NCI-H1436 treated with DMSO at 0.1 percent for 48 hours (cell line): ENCODE data around the gene HDLBP.

ENCODE experiments used
- DNase-seq: peaks from one replicate; lab custom pipeline; 2025; lab: John Stamatoyannopoulos, UW

HDLBP gene

DNA sequence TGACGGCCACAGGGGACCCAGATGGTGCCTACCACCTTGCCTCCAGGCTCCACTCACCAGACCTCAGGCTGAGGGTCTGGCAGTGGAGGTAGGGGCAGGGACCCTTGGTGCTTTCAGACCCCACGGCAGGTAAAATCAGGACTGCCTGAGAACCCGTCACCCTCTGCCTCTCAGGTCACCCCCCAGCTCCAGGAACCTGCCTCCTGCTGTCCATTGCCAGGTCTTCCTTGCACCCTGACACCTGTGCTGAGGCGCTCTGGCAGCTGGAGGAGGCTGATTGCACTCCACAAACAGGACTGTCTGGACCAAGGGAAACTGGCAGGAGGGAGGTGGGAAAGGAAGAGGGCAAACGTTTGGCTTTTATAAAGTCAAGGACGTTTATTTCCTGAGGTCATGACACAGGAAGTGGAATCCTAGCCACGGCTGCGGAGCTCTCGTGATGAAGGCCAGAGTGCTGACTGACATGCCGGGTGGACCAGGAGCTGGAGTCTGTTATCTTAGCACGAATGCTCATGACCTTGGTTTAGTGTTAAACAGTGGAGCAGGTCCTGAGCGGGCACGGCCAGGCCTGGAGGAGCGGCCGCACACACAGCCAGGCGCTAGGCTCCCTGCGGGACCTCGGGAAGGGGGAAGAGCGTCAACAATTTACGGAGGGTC lies 86.5 kb downstream of the HDLBP start:
- no peak for DNase-seq

DNA sequence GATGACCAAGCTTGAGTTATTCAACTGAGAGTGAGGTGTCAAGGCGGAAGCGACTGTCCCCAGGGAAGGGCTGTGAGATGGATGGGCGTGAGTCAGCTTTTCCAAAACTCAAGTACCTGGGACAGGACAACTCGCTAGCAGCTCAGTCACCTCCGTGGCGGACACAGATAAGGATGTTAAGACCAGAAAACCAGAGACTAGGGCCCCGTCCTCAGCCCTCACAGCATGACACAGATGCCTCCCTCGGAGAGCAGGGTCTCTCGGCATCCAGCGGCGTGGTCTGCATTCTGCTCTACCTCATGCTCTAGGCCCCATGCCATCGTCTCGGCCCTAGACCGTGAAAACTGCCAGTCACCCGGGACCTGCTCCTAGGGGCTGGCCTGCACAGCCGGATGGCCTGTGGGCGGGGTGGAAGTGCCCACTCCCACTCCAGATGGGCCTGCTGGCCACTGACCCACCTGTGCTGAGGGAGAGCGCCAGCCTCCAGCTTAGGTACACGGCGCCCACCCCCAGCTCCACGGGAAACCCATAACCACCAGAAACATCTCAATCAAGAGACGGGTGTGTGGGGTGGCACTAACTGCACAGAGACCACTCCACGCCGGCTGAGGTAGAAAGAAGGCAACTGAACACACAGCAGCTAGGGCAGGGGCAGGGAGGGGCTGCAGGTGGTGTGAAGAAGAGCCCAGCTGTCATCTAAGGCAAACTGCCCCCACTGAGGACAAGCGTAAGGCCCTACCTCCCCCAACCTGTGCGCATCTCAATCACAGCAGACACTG lies 87.2 kb downstream of the HDLBP start:
- DNase-seq, result no peak

DNA sequence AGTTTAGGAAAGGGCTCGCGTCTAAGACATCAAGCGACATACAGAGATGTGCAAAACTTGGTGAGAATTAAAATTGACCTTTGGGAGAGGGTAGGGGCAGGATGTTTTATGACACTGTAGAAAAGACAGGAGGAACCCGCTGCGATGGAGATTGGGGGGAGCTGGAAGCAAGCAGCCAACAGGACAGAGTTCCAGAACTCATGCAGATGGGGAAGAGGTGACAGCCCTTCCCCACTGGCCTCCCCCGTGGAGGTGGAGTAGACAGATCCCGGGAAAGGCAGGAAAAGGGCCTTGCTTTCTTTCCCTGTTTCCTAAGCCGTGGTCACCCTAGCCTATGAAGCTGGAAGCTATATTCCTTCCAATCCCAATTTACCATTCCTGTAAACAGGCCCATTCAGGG lies 87.9 kb downstream of the HDLBP start:
- DNase-seq, result no peak

DNA sequence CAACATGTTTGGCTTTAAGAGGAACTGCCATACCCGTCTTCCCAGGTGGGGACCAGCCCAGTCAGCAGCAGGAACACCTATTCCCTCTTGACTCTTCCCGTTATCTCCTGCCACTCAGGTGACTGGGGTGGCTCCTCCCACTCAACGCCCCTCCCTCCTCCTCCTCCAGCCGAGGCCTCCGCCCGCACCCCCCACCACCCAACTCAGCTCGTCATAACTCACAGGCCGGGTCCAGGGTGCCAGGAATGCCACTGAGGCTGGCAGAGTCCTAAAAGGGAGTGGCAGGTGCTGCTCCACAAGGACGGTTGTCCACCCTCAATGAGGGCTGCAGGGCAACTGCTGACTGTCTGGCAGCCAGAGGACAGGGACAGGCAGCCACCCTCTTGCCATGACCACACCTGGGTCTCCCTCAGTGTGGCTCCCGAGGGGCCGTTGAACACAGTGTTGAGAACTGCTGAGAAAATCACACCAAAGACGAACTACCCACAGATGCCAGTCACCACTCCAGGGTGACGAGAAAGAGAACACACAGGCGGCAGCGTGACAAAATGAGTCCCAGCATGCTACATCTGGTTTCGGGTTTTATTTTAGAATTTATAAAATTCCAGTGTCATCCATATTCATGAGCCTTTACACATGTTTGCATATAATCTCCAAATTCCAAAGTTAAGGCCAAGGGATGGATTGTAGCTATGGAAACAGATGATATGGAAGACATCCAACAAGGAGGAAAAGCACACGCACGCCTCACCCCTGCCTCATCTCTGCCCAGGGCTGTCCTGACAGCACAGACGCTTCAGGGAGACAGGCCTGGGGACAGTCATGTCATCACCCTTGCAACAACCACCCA lies 88.5 kb downstream of the HDLBP start:
- no peak for DNase-seq

DNA sequence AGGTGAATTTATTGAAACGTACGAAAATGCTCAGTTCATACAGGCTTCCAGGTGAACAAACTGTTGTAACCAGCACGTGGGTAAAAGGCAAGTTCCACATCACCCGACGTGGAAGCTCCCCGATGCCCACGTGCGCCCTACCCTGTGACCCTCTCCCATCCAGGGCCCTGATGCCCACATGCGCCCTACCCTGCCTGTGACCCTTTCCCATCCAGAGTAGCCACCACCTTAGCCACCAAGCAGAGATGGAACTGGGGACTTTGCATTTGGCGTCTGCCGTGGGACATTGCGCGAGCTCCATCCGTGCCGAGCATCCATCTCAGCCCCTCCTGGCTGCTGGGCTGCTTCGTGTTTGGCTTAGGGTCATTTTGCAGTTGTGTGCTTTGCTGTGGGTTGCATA lies 89.5 kb downstream of the HDLBP start:
- no peak for DNase-seq

DNA sequence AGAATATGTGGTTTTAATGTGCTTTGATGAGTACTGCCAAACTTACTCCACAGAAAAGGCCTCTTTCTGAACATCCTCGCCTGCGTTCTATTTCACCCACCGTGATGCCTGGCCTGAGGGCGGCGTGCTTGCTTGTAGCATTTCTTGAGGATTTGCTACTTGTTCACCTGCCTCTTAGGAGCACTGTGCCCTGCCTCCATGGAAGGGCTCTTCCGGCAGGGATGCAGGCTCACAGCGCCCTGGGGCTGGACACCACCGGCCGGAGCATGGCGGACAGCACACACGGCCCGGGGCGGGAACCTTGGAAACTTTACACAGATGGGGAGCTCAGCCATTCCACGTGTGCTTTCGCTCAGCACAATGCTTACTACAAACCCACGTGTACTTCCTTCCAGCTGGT lies 89.9 kb downstream of the HDLBP start:
- DNase-seq, result no peak

DNA sequence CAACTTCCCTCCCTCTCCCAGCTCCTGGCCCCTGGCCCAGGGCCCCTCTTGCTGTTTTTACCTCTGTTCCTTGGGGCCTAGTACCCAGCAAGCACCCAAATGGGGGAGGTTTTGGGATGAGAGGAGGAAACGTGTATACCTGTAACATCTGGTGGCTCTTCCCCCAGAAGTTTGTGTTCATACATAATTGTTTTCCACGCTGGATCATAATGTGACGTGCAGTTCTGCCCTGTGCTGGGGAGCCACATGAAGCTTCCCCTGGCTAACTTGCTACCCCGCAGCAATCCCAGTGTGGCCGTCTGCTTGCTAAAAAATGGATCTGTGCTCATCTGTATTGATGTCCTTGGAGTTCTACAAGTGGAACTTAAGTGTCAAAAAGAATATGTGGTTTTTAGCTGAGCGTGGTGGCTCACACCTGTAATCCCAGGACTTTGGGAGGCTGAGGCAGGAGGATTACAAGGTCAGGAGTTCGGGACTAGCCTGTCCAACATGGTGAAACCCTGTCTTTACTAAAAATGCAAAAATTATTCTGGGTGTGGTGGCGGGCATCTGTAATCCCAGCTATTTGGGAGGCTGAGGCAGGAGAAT lies 90.5 kb downstream of the HDLBP start:
- no peak for DNase-seq

DNA sequence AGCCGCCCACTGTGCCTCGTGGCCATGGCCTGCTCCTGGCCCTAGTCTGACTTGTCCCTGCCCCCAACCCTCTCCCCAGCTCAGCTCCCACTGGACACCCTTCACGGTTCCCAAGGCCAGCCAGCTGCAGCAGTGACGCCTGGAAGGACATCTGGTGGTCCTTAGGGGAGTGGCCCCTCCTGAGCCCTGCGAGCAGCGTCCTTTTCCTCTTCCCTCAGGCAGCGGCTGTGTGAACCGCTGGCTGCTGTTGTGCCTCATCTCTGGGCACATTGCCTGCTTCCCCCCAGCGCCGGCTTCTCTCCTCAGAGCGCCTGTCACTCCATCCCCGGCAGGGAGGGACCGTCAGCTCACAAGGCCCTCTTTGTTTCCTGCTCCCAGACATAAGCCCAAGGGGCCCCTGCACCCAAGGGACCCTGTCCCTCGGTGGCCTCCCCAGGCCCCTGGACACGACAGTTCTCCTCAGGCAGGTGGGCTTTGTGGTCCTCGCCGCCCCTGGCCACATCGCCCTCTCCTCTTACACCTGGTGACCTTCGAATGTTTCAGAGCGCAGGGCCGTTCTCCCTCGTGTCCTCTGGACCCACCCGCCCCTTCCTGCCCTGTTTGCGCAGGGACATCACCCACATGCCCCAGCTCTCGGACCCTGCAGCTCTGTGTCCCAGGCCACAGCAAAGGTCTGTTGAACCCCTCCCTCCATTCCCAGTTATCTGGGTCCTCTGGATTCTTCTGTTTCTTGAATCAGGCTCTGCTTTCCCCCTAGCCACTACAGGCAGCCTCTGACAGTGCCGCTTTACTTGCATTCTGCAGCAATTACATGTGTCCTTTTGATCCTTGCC lies 91.2 kb downstream of the HDLBP start:
- no peak for DNase-seq

DNA sequence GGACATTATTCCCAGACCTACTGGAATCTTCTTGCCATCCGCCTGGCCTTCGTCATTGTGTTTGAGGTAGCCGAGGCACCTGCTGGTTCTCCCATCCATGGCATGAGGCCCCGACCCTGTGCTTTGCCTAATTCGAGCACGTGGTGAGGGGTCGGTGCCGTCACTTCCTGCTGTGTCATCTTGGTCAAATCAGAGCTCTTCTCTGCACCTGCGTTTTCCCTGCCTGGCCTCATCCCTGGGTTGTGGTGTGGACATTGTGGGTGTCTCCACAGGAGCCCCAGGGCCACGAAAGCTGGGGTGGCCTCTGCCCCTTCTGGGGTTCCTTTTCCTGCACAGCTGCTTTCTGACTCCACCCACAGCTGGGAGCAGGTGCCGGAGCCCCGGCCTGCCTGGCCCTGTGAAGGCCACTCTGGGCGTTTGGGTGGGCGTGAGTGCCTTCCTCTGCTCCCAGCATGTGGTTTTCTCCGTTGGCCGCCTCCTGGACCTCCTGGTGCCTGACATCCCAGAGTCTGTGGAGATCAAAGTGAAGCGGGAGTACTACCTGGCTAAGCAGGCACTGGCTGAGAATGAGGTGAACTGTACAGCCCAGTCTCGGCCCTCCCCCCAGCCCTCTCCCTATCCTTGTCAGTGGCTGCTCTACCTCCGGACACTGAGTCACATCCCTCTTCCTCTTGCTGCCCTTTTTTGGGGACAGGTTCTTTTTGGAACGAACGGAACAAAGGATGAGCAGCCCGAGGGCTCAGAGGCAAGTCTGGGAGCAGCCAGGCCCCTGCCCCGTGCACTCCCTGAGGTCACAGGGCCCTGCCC lies 92.1 kb downstream of the HDLBP start:
- no peak for DNase-seq

DNA sequence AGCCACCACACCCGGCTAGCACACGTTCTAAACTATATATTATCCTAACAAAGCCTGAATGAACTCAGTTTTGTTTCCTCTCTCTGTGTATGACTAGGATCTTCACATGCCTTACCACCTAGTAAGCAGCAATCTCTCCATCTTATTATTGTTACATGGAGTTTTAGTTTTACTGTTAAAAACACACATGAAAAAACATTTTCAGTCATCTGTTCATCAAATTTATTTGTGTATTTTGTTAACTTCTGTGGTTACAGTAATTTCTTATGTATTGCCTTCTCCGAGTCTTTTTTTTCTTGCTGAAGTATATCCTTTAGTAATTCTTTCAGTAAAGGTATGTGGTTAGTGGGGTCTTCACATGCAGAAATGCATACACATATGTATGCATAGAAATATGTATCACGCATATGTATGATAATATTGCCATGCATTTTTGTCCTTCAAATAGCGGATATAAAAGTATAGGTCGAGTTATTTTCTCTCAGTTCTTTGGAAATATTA lies 95.6 kb downstream of the HDLBP start:
- no peak for DNase-seq

DNA sequence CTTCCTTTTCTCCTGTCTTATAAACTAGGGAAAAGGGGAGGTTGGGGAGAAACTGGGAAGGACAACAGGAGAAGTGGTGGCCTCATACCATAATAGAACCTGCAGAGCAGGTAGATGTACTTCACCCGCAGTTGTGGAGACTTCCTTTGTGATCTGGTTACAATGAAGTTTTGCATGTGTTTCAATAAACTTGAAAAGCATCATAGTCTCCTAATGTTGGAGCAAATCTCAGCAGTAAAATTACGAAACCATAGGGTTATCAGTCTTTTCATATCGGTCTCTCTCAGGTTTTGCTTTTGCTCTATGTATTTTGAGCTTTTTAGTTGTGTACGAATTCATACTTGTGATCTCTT lies 96.5 kb downstream of the HDLBP start:
- DNase-seq, result no peak

DNA sequence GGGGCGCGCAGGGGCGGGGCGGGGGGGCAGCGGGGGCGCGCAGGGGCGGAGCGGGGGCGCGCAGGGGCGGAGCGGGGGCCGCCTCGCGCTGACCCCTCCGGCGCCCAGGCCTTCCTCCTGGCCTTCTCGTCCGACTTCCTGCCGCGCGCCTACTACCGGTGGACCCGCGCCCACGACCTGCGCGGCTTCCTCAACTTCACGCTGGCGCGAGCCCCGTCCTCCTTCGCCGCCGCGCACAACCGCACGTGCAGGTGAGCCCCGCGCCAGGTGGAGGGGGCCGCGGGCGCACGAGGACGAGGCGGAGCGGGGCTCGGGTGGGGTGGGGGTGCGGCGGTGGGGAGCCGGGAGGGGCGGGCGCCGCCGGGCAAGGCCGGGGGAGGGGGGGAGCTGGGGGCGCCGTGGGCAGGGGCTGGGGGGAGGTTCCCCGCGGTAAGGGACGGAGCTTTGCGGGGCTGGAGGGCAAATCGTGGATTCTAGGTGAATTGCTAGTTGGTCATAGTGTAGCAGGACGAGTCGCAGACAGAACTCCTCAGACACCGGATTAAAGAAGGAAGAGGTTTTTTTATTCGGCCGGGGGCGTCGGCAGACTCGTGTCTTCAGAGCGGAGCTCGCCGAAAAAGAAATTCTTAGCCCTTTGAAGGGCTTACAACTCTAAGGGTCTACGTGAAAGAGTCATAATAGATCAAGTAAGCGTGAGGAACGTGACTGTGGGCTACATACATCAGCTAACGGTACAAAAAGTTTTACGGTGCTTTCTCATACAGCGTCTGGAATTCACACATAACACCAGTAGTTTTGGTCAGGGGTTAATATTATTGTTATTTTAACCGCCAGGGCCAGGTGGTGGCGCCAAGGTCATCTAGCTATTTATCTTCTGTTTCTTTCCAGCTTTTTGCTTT lies 97.1 kb downstream of the HDLBP start:
- no peak for DNase-seq

DNA sequence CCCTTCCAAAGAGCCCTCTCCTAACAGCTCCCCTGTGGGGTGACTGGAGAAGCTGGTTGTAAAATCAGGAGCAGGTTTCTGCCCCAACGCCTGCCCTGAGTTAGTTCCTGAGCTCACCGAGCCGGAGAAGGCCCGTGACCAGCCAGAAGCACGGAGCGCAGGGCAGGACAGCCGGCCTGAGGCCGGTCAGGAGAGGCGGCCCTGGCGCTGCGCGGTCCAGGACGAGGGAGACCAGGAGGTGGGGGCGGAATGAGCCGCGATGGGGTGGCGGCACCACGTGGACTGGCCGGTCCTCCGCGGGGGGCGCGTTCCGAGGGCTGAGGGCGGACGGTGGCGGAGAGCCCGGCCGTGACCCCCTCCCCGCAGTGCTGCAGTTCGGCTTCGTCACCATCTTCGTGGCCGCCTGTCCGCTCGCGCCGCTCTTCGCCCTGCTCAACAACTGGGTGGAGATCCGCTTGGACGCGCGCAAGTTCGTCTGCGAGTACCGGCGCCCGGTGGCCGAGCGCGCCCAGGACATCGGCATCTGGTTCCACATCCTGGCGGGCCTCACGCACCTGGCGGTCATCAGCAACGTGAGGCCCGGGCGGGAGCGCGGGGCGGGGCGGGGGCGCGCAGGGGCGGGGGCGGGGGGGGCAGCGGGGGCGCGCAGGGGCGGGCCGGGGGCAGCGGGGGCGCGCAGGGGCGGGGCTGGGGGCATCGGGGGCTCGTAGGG lies 98.0 kb downstream of the HDLBP start:
- DNase-seq, result no peak

DNA sequence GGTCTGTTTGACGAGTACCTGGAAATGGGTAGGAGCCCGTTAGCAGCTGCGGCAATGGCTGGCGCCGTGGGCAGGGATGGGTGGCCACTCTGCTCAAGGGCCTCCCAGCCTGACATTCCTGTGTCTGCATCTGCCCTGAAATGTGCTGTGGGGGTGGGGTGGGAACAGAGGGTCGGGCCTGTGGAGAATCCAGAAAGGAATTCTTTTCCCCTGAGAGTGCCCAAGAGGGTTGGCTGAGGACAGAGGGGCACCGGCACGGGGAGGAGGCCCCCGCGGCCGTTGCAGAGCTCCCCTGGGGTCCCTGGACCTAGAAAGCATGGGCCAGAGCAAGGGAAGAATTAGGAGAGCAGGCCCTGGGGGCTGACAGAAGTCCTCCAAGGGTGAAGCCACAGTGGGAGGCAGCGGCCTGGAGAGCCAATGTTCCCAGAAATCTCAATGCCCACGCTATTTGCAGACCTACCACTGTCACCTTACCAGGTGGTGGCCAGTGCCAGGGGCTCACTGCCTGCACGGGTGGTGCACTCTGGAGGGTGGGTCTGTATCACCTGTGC lies 99.2 kb downstream of the HDLBP start:
- DNase-seq, result no peak

DNA sequence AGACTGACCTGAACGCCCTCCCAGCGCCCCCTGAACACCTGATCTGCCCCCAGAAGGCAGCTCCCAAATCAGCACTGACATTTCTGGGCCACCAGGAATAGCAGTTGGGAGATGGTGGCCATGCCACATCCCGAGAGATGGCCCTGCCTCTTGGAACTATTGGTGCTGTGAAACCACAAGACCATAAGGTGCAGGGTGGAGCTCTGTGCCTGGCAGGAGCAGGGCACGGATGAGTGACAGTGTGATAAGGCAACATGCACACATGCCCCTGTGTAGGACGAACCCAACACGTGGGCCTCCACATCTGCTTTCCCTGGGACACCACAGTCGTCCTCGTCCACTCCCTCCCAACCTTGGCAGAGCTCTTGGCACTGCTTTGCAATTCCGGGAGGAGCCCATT lies 100.1 kb downstream of the HDLBP start:
- DNase-seq, result no peak

DNA sequence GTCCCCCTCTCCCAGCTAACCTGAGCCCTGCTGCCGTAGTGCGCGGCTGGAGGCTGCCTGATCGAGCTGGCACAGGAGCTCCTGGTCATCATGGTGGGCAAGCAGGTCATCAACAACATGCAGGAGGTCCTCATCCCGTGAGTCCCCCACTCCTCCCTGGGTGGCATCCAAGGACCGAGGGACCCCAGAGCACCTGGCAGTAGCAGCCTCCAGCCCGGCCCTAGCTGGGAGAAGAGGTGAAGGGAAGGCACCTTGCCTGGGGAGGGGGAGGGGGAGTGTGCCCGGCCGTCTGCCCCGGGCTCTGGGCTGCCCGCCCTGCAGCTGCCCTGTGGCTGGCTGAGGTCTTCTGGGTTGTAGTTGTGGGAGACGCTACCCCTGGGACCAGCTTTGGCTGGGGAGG lies 100.7 kb downstream of the HDLBP start:
- DNase-seq, result no peak

DNA sequence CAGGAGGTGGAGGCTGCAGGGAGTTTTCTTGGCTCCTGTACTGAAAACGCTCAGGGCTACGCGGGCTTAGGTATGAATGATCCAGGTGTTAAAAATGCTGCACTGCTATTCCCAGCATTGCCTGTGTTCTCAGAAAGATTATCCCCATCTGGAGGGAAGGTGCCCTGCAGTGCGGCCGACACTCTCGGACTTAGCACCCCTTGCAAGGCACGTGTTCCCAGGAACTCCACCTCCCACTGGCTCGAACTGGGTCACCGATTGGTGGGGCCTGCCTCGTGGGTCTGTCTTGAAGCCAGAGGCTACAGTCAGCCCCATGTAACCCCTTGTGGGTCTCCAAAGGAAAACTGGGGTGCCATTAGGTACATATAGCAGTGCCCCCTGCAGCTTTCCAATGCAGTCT lies 101.3 kb downstream of the HDLBP start:
- DNase-seq, result no peak

DNA sequence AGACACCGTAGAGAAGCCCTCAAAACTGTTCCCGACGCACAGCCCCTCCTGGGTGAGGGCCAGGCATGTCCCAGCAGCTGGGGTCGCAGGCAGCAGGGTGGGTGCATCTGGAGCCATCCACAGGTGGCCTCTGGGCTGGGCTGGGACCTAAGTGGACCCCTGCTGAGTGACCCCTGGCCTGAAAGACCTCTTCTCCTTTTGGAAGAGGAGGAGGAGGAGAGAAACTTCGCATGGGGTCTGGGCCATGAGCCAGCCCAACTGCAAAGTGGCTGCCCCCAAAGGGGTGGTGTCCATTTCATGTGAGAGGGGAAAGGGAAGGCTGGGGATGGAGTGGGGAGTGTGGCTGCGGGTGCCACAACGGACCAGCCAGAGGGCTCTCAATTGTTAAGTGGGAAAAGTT lies 101.9 kb downstream of the HDLBP start:
- DNase-seq, result no peak

DNA sequence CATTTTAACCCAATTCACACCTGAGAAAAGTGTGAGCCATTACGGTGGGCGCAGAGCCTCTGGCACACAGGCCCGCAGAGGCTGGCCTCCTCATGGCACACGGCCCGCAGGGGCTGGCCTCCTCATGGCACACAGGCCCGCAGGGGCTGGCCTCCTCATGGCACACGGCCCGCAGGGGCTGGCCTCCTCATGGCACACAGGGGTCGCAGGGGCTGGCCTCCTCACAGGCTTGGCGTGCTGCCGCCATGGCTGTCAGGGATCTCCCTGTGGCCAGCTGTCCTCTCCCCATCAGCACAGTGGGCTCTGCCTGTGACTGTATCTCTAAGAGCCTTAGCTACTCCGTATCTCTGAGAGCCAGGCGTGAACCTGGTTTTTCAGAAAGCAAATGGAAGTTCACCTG lies 102.4 kb downstream of the HDLBP start:
- DNase-seq, result no peak
